HCT116 (cell line): ENCODE results near the gene PLA2G4B. TPM values are rescaled to one million over a fixed set of nuclear protein-coding genes. Genes with fewer than 3 reads are reported as not detected.

ENCODE experiments used
- ATAC-seq: fragments of 200-7000 bp; cut with Tn5 transposase; 2 replicates; pipeline ENCODE4 v1.9.1; 2020; ENCODE audit warnings: mild to moderate bottlenecking, moderate library complexity
- BruUV-seq: library from RNA; stranded (reverse); fragments of 400-500 nt; replicated peaks from 2 replicates; lab custom pipeline; 2021; lab: Mats Ljungman, UMichigan
- CTCF ChIA-PET: fragments of 300-600 bp; sonication (Branson Sonifier 250); formaldehyde crosslinking; loops from one replicate; lab custom pipeline; 2021; ENCODE audit warnings: antibody characterized with exemption; lab: Charles Lee
- POLR2A ChIA-PET: fragments of 300-600, 350-600 bp; sonication (Branson Sonifier 250); formaldehyde crosslinking; loops from one replicate; lab custom pipeline; 2021; ENCODE audit warnings: antibody characterized with exemption; lab: Charles Lee
- RAD21 ChIA-PET, 2 experiments: fragments of 300-600 bp; sonication (Branson Sonifier 250); formaldehyde crosslinking; loops; one replicate each; lab custom pipeline; 2023; ENCODE audit warnings: low total read pairs in 2 of 2; ENCODE audit not compliant: uncharacterized antibody in 2 of 2, unreplicated experiment in 2 of 2, low non-redundant PET in 1 of 2; lab: Charles Lee
- DNase-seq: peaks from one replicate; pipeline ENCODE4 v3.0.0-alpha.2; 2010; ENCODE audit warnings: low read depth, low spot score
- H2AFZ ChIP-seq: fragments of 200-600 bp; shearing (Covaris generic), sonication (generic); 2 replicates; pipeline ENCODE4 v1.6.1; 2017; ENCODE audit warnings: low read depth, mixed run types, mixed read lengths, antibody characterized with exemption, low read length; ENCODE audit not compliant: poor library complexity, severe bottlenecking
- H3K27ac ChIP-seq: 2 replicates; pipeline ENCODE4 v1.5.1; 2012; ENCODE audit warnings: low read depth, low read length
- H3K27me3 ChIP-seq: fragments of 200-600 bp; sonication (generic); 2 replicates; pipeline ENCODE4 v1.6.1; 2016; ENCODE audit warnings: mixed run types, low read length, mixed read lengths; ENCODE audit not compliant: insufficient read depth
- H3K36me3 ChIP-seq, 2 experiments: fragments of 200-500 bp in 1 of 2; fragments of 200-600 bp in 1 of 2; sonication (Bioruptor generic) in 1 of 2; sonication (generic) in 1 of 2; 2 replicates each; pipeline versions ENCODE4 v1.5.1 to v1.6.1; 2014 to 2016; ENCODE audit warnings: low read length in 2 of 2, inconsistent platforms in 1 of 2, mixed read lengths in 1 of 2, mixed run types in 1 of 2; ENCODE audit not compliant: insufficient read depth in 2 of 2, control insufficient read depth in 1 of 2
- H3K4me1 ChIP-seq, 2 experiments: fragments of 200-600 bp in 1 of 2; sonication (generic) in 1 of 2; 2 replicates each; pipeline versions ENCODE4 v1.5.1 to v1.6.1; 2012 to 2017; ENCODE audit warnings: low read length in 2 of 2, inconsistent platforms in 1 of 2, mild to moderate bottlenecking in 1 of 2, mixed read lengths in 1 of 2, mixed run types in 1 of 2, moderate library complexity in 1 of 2; ENCODE audit not compliant: insufficient read depth in 2 of 2, control insufficient read depth in 1 of 2
- H3K4me2 ChIP-seq: fragments of 200-600 bp; sonication (generic); 2 replicates; pipeline ENCODE4 v1.6.1; 2017; ENCODE audit warnings: mixed run types, low read length, mixed read lengths
- H3K4me3 ChIP-seq, 2 experiments: fragments of 200-600 bp in 1 of 2; sonication (generic) in 1 of 2; replicated peaks in 1 of 2; 2 replicates each; pipeline ENCODE4 v1.5.1; 2011 to 2016; ENCODE audit warnings: low read length in 2 of 2, control low read depth in 1 of 2, low read depth in 1 of 2, mild to moderate bottlenecking in 1 of 2, mixed read lengths in 1 of 2, mixed run types in 1 of 2
- H3K79me2 ChIP-seq: fragments of 200-600 bp; sonication (generic); 2 replicates; pipeline ENCODE4 v1.6.1; 2017; ENCODE audit warnings: mild to moderate bottlenecking, mixed run types, low read length, moderate library complexity, mixed read lengths; ENCODE audit not compliant: insufficient read depth
- H3K9ac ChIP-seq: fragments of 200-600 bp; sonication (generic); 2 replicates; pipeline ENCODE4 v1.6.1; 2016; ENCODE audit warnings: low read length, mixed read lengths
- H3K9me2 ChIP-seq: fragments of 200-600 bp; sonication (generic), shearing (Covaris generic); 2 replicates; pipeline ENCODE4 v1.6.1; 2017; ENCODE audit warnings: mixed run types, mild to moderate bottlenecking, moderate library complexity; ENCODE audit not compliant: insufficient read depth
- H3K9me3 ChIP-seq, 2 experiments: fragments of 200-500 bp in 1 of 2; fragments of 200-600 bp in 1 of 2; sonication (Bioruptor generic) in 1 of 2; sonication (generic) in 1 of 2; 2 replicates each; pipeline ENCODE4 v1.6.1; 2014 to 2017; ENCODE audit warnings: low read length in 2 of 2, mixed read lengths in 2 of 2, inconsistent platforms in 1 of 2, low read depth in 1 of 2, mild to moderate bottlenecking in 1 of 2, mixed run types in 1 of 2, moderate library complexity in 1 of 2; ENCODE audit not compliant: control insufficient read depth in 1 of 2, insufficient read depth in 1 of 2
- H4K20me1 ChIP-seq: fragments of 200-600 bp; sonication (generic), shearing (Covaris generic); 2 replicates; pipeline ENCODE4 v1.6.1; 2017; ENCODE audit warnings: mixed run types, mild to moderate bottlenecking, moderate library complexity; ENCODE audit not compliant: insufficient read depth
- ATF3 ChIP-seq: IDR thresholded peaks from 2 replicates; pipeline ENCODE4 v1.6.1; 2012
- CBX3 ChIP-seq: IDR thresholded peaks from 2 replicates; pipeline ENCODE4 v1.6.1; 2012; ENCODE audit warnings: low read depth
- CEBPB ChIP-seq: IDR thresholded peaks from 2 replicates; pipeline ENCODE4 v1.6.1; 2012; ENCODE audit warnings: low read depth
- CTCF ChIP-seq, 3 experiments: fragments of 200-600 bp in 1 of 3; sonication (generic) in 1 of 3; IDR thresholded peaks in 2 of 3; conservative IDR thresholded peaks in 1 of 3; 2 replicates each; pipeline ENCODE4 v1.5.1; 2012 to 2017; ENCODE audit warnings: low read depth in 2 of 3, low read length in 2 of 3, antibody characterized with exemption in 1 of 3, borderline replicate concordance in 1 of 3, control low read depth in 1 of 3, mild to moderate bottlenecking in 1 of 3, mixed read lengths in 1 of 3, mixed run types in 1 of 3, moderate library complexity in 1 of 3; ENCODE audit not compliant: insufficient read depth in 1 of 3
- EGR1 ChIP-seq: IDR thresholded peaks from 2 replicates; pipeline ENCODE4 v1.6.1; 2012; ENCODE audit warnings: low read depth
- EZH2 ChIP-seq: fragments of 200-600 bp; sonication (generic); IDR thresholded peaks from 2 replicates; pipeline ENCODE4 v1.6.1; 2017; ENCODE audit warnings: antibody characterized with exemption, mixed run types
- EZH2phosphoT487 ChIP-seq: fragments of 200-600 bp; IDR thresholded peaks from 2 replicates; pipeline ENCODE4 v1.6.1; 2018; ENCODE audit warnings: antibody characterized with exemption, borderline replicate concordance
- FOSL1 ChIP-seq: IDR thresholded peaks from 2 replicates; pipeline ENCODE4 v1.6.1; 2012; ENCODE audit warnings: low read depth
- JUND ChIP-seq: IDR thresholded peaks from 2 replicates; pipeline ENCODE4 v1.6.1; 2012
- MAX ChIP-seq: IDR thresholded peaks from 2 replicates; pipeline ENCODE4 v1.6.1; 2012
- POLR2A ChIP-seq: IDR thresholded peaks from 2 replicates; pipeline ENCODE4 v1.7.0; 2011; ENCODE audit warnings: borderline replicate concordance; ENCODE audit not compliant: insufficient read depth, insufficient read length; ENCODE audit errors: extremely low read depth
- POLR2AphosphoS5 ChIP-seq: IDR thresholded peaks from 2 replicates; pipeline ENCODE4 v1.6.1; 2011; ENCODE audit warnings: mild to moderate bottlenecking, low read depth, low read length, moderate library complexity
- RAD21 ChIP-seq: IDR thresholded peaks from 2 replicates; pipeline ENCODE4 v1.6.1; 2012; ENCODE audit warnings: low read depth, mild to moderate bottlenecking
- SIN3A ChIP-seq: IDR thresholded peaks from 2 replicates; pipeline ENCODE4 v1.6.1; 2012; ENCODE audit warnings: low read depth
- SP1 ChIP-seq: IDR thresholded peaks from 2 replicates; pipeline ENCODE4 v1.6.1; 2012; ENCODE audit warnings: low read depth
- SRF ChIP-seq: IDR thresholded peaks from 2 replicates; pipeline ENCODE4 v1.6.1; 2012; ENCODE audit warnings: low read depth
- TCF7L2 ChIP-seq: IDR thresholded peaks from 2 replicates; pipeline ENCODE4 v1.7.0; 2011; ENCODE audit warnings: borderline replicate concordance, inconsistent platforms; ENCODE audit not compliant: insufficient read depth, insufficient read length; ENCODE audit errors: extremely low read depth
- YY1 ChIP-seq: IDR thresholded peaks from 2 replicates; pipeline ENCODE4 v1.6.1; 2011; ENCODE audit warnings: low read length, low read depth, moderate library complexity, mild to moderate bottlenecking; ENCODE audit not compliant: insufficient replicate concordance; ENCODE audit errors: extremely low read depth
- ZBTB33 ChIP-seq: IDR thresholded peaks from 2 replicates; pipeline ENCODE4 v1.6.1; 2011; ENCODE audit warnings: mild to moderate bottlenecking, low read length, moderate library complexity; ENCODE audit not compliant: insufficient replicate concordance; ENCODE audit errors: extremely low read depth
- ZNF274 ChIP-seq: fragments of 200-500 bp; sonication (Bioruptor generic); IDR thresholded peaks from 2 replicates; pipeline ENCODE4 v1.6.1; 2014; ENCODE audit warnings: mild to moderate bottlenecking, low read depth, low read length, inconsistent platforms
- intact Hi-C: fragments of 100-400 bp; cut with micrococcal nuclease; formaldehyde crosslinking; loops from 2 replicates; pipeline ENCODE4 v1.10.0; 2022
- total RNA-seq: library from RNA; stranded (reverse); gene quantifications from one replicate; pipeline ENCODE4 v1.2.1, GENCODE V29; 2021; ENCODE audit not compliant: unreplicated experiment

Gene PLA2G4B
- total RNA-seq, 1 experiment from 2014 or later, result 4.7 TPM

GRCh38 chr15:41866263-41866703, 27.6 kb downstream of the PLA2G4B start:
- ATAC-seq (no peak), DNase-seq (no peak)
- Histone ChIP-seq H3K4me2 (no peak overlapping the region), H3K4me1 (peaks cover 2 to 8% of the 10 kb centered on the region in 2 experiments; a peak in 3 of 4 replicates), H3K9me2 (no peaks in the 10 kb centered on the region), H4K20me1 (no peaks in the 10 kb centered on the region), H3K9me3 (no peaks in the 10 kb centered on the region), H3K36me3 (no peaks in the 10 kb centered on the region), H3K27me3 (no peaks in the 10 kb centered on the region), H3K79me2 (no peaks in the 10 kb centered on the region), H3K9ac (no peak overlapping the region), H3K4me3 (no peak overlapping the region), H2AFZ (no peak overlapping the region), H3K27ac (no peak overlapping the region)
- intact Hi-C loops, result no loop called here
- CTCF ChIA-PET, result no interaction called here
- POLR2A ChIA-PET, result no interaction called here
- RAD21 ChIA-PET, result no interaction called here
- TF ChIP-seq SRF, result no peak
- no peak for TF ChIP-seq JUND
- TF ChIP-seq CBX3, result no peak
- TF ChIP-seq EGR1, result no peak
- TF ChIP-seq EZH2phosphoT487, result no peak
- no peak for TF ChIP-seq CTCF (IDR thresholded peaks at IDR 0.05 in 2 of 3, conservative IDR thresholded peaks at IDR 0.05 in 1 of 3; ENCODE audit: borderline replicate concordance in 1 of 3, insufficient read depth in 1 of 3, low read depth in 2 of 3, low read length in 2 of 3)
- no peak for TF ChIP-seq ZBTB33
- no peak for TF ChIP-seq MAX
- TF ChIP-seq POLR2AphosphoS5, result no peak
- no peak for TF ChIP-seq ATF3
- TF ChIP-seq CEBPB, result no peak
- no peak for TF ChIP-seq TCF7L2
- no peak for TF ChIP-seq SIN3A
- TF ChIP-seq ZNF274, result no peak
- no peak for TF ChIP-seq POLR2A
- TF ChIP-seq SP1, result no peak
- TF ChIP-seq RAD21, result no peak
- no peak for TF ChIP-seq EZH2
- TF ChIP-seq YY1, result no peak
- TF ChIP-seq FOSL1, result no peak
- no TSS peak for BruUV-seq
